ENCODE results near the gene ALAS1.
"Not testable (repeated sequence)": the region's sequence is repeated elsewhere in the genome, so short reads cannot be mapped to it uniquely, and the experiment has no call there.

ALAS1 gene

GRCh38 chr3:52177701-52178042, 20.3 kb upstream of the ALAS1 start:
- DNase-seq, result no peak

GRCh38 chr3:52178126-52178525, 19.8 kb upstream of the ALAS1 start:
- DNase-seq, result not testable (repeated sequence)

- no peak for DNase-seq
Measured at GRCh38 chr3:52178537-52178936, 19.4 kb upstream of the ALAS1 start.

GRCh38 chr3:52181543-52181942, 16.4 kb upstream of the ALAS1 start:
- no peak for DNase-seq

GRCh38 chr3:52182196-52182595, 15.8 kb upstream of the ALAS1 start:
- no peak for DNase-seq

- DNase-seq, result no peak
Measured at GRCh38 chr3:52182691-52183090, 15.3 kb upstream of the ALAS1 start.

- DNase-seq, result no peak
Measured at GRCh38 chr3:52183786-52184445, 14.0 kb upstream of the ALAS1 start.

- no peak for DNase-seq
Measured at GRCh38 chr3:52184690-52185089, 13.3 kb upstream of the ALAS1 start.

GRCh38 chr3:52185311-52185710, 12.6 kb upstream of the ALAS1 start:
- no peak for DNase-seq

GRCh38 chr3:52185837-52186236, 12.1 kb upstream of the ALAS1 start:
- no peak for DNase-seq

- no peak for DNase-seq
Measured at GRCh38 chr3:52186729-52187128, 11.2 kb upstream of the ALAS1 start.

GRCh38 chr3:52188556-52188955, 9.4 kb upstream of the ALAS1 start:
- DNase-seq, result no peak

- no peak for DNase-seq
Measured at GRCh38 chr3:52190294-52191074, 7.5 kb upstream of the ALAS1 start.

GRCh38 chr3:52191663-52192062, 6.3 kb upstream of the ALAS1 start:
- DNase-seq, result no peak

- no peak for DNase-seq
Measured at GRCh38 chr3:52193065-52193464, 4.9 kb upstream of the ALAS1 start.

GRCh38 chr3:52194485-52195290, 3.3 kb upstream of the ALAS1 start:
- DNase-seq, result no peak

GRCh38 chr3:52195291-52195597, 2.7 kb upstream of the ALAS1 start:
- DNase-seq, result no peak

GRCh38 chr3:52195823-52196331, 2.1 kb upstream of the ALAS1 start:
- DNase-seq, result no peak

GRCh38 chr3:52196977-52197376, 983 bp upstream of the ALAS1 start:
- no peak for DNase-seq

GRCh38 chr3:52197499-52197841, 490 bp upstream of the ALAS1 start:
- DNase-seq, result no peak

GRCh38 chr3:52198643-52199608, 966 bp downstream of the ALAS1 start:
- no peak for DNase-seq

- DNase-seq, result no peak
Measured at GRCh38 chr3:52200981-52201679, 3.2 kb downstream of the ALAS1 start.
